Esophagus squamous epithelium (tissue), 5 donors: ENCODE data around the gene ZMIZ1. TPM values are rescaled to one million over a fixed set of nuclear protein-coding genes. Genes with fewer than 3 reads are reported as not detected.

Source experiments
- DNase-seq: peaks from one replicate; lab custom pipeline; 2025; lab: John Stamatoyannopoulos, UW
- H3K27ac ChIP-seq, 4 donors: fragments of 200-600 bp; sonication (generic); one replicate each; pipeline ENCODE4 v1.5.1; 2016 to 2019; ENCODE audit warnings: mild to moderate bottlenecking in 1 of 4
- H3K27me3 ChIP-seq, 4 donors: fragments of 200-600 bp; sonication (generic); 1 replicate in 3 of 4; 2 replicates in 1 of 4; pipeline versions ENCODE4 v1.5.1 to v1.6.0; 2017 to 2021; ENCODE audit warnings: antibody characterized with exemption in 1 of 4
- H3K36me3 ChIP-seq, 3 donors: fragments of 200-600 bp; sonication (generic); one replicate each; pipeline ENCODE4 v1.5.1; 2016 to 2019
- H3K4me1 ChIP-seq, 3 donors: fragments of 200-600 bp; sonication (generic); one replicate each; pipeline ENCODE4 v1.5.1; 2017 to 2019
- H3K4me3 ChIP-seq, 4 donors: fragments of 200-600 bp; sonication (generic); 1 replicate in 3 of 4; 2 replicates in 1 of 4; pipeline ENCODE4 v1.5.1; 2016 to 2019; ENCODE audit warnings: mild to moderate bottlenecking in 2 of 4, moderate library complexity in 1 of 4
- H3K9me3 ChIP-seq, 3 donors: fragments of 200-600 bp; sonication (generic); one replicate each; pipeline ENCODE4 v1.5.1; 2016 to 2019
- POLR2A ChIP-seq, 4 donors: fragments of 450-650 bp; IDR thresholded peaks; one replicate each; pipeline ENCODE4 v1.6.1; 2017; ENCODE audit warnings: antibody characterized with exemption in 4 of 4, mild to moderate bottlenecking in 4 of 4, moderate library complexity in 3 of 4
- WGBS, 2 donors: methylation state at CpG; one replicate each; pipeline ENCODE4 v1.1.5; 2018; 5-methylcytosine and 5-hydroxymethylcytosine counted together
- intact Hi-C: fragments of 100-400 bp; cut with DNase I; formaldehyde crosslinking; loops from one replicate; pipeline ENCODE4 v1.15.0; 2022
- total RNA-seq, 4 donors: library from RNA; depleted of rRNA; stranded (reverse); fragments of >200 nt; gene quantifications; one replicate each; pipeline ENCODE4 v1.1.0, GENCODE V29; 2016
- TF ChIP-seq, protein P1 (sequence below), 6 experiments: fragments of 450-650 bp in 4 of 6; fragments of 200-600 bp in 2 of 6; sonication (generic) in 2 of 6; IDR thresholded peaks; one replicate each; pipeline ENCODE4 v1.5.1; 2016 to 2019; ENCODE audit warnings: antibody characterized with exemption in 6 of 6, mild to moderate bottlenecking in 4 of 6, moderate library complexity in 4 of 6
- donor health status: DM: yes; HTN: yes; CAD: no.

Gene ZMIZ1
- total RNA-seq, 4 donors from 2014 or later: 28.2 to 79.5 (median 40.4) TPM

DNA sequence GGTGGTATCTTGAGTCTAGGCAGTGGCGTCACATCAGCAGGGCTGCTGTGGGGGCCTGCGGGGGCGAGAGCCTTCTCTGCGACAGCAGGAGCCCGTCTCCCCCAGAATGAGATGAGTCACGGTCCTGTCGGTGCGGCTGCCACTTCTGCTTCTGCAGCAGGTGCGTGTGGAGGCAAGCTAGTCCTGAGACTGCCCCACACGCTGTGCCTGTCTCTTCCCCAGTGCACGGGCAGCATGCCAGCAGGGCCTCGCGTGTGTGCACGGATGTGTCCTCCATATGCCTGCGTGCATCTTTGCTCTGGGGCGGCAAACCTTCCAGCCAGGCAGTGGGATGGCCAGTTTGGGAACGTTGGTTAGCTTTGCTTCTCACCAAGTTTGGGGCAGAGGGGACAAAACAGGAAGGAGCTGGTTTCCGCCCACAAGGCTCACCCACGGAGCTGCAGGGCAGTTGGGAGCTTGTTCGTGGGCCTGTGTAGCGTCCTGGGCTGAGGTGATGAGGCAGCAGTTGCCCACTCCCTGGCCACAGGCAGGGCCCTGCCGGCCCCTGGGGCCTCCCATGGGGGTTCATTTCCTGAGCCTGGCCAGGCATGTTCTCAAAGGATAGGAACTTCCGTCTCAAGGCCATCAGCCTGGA, 217.7 kb downstream of the ZMIZ1 start:
- Histone ChIP-seq H3K4me1 (peaks cover 30 to 93% (median 35%) of the 10 kb centered on the region in 3 donors), H3K4me3 (peak overlapping the region in 1 of 4 donors; percentile 19), H3K36me3 (peaks cover 4 to 94% (median 11%) of the 10 kb centered on the region in 3 donors), H3K9me3 (no peaks in the 10 kb centered on the region), H3K27me3 (no peaks in the 10 kb centered on the region), H3K27ac (peak overlapping the region; percentile 68 to 86 (median 78))
- TF ChIP-seq POLR2A (IDR thresholded peaks at IDR 0.05): peak in 2 of 4 donors; percentile 14 to 28
- TF ChIP-seq, protein P1, sequence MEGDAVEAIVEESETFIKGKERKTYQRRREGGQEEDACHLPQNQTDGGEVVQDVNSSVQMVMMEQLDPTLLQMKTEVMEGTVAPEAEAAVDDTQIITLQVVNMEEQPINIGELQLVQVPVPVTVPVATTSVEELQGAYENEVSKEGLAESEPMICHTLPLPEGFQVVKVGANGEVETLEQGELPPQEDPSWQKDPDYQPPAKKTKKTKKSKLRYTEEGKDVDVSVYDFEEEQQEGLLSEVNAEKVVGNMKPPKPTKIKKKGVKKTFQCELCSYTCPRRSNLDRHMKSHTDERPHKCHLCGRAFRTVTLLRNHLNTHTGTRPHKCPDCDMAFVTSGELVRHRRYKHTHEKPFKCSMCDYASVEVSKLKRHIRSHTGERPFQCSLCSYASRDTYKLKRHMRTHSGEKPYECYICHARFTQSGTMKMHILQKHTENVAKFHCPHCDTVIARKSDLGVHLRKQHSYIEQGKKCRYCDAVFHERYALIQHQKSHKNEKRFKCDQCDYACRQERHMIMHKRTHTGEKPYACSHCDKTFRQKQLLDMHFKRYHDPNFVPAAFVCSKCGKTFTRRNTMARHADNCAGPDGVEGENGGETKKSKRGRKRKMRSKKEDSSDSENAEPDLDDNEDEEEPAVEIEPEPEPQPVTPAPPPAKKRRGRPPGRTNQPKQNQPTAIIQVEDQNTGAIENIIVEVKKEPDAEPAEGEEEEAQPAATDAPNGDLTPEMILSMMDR (IDR thresholded peaks at IDR 0.05): no peak
- intact Hi-C loops: no loop called here
- 7 to 30% methylated on average over 2 to 9 of the region's 23 CpGs for WGBS, 2 donors
- DNase-seq: peak; percentile 77

DNA sequence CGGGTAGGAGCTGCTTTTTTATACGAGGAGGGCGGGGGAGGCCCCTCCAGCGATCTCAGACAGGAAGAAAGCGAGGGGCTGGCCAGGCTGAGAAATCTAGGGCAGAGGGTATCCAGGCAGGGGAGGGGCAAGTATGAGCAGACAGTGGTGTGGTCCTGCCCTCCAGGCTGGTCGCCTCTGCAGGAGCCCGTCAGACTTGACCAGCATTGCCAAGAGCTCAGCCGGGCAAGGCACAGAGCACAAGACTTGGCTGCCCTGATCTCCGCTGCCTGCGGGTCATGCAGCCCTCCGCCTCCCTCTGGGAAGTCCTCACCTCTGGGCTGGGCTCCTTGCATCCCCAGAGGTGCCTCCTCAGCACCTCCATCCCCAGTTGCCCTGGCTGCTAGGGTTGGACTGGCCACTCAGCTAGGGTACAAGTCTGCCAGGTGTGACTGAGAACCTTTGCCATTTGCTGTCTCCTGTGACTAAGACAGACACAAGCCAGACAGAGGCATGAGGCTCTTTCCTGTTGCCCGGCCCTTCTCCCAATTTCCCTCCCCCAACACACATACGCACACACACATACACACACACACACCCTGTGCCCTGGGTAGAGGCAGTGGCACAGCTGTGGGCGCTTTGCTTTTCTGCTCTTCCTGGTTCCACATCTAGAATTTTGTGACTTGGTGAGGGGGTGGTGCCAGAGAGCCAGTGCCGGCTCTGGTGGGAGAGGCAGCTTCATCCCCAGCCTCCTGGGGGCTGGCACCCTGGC, 219.4 kb downstream of the ZMIZ1 start:
- no peak overlapping the region for H3K4me3 ChIP-seq
- intact Hi-C loops: no loop called here
- H3K4me1 ChIP-seq: peaks cover 43 to 100% (median 43%) of the 10 kb centered on the region in 3 donors
- DNase-seq: no peak
- peaks cover 10 to 94% (median 20%) of the 10 kb centered on the region in 3 donors for H3K36me3 ChIP-seq
- H3K9me3 ChIP-seq: no peaks in the 10 kb centered on the region
- no peak for TF ChIP-seq POLR2A (IDR thresholded peaks at IDR 0.05)
- TF ChIP-seq, protein P1 (IDR thresholded peaks at IDR 0.05): no peak
- WGBS, 2 donors: 80 to 89% methylated on average over 11 to 14 of the region's 15 CpGs
- peak overlapping the region; percentile 36 to 79 (median 66) for H3K27ac ChIP-seq
- no peaks in the 10 kb centered on the region for H3K27me3 ChIP-seq

DNA sequence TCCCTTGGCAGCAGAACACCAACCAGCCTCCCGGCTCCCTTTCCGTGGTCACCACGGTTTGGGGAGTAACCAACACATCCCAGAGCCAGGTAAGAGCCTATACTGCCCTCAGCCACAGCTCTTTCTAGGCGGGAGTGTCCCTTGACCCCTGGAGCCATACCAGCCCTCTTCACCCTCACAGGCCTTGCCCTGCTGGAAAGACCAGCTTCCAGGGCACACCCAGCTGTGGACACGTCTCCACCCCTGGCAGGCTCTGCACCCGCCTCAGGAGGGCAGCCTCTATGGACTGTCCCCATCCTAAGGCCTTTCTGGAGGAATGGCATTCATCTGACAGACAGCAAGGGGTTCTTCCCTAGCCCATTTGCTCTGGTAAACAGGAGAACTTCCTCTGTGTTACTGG, 221.0 kb downstream of the ZMIZ1 start:
- peaks cover 10 to 94% (median 29%) of the 10 kb centered on the region in 3 donors for H3K36me3 ChIP-seq
- WGBS, 2 donors: 45 to 90% methylated on average over 2 of the region's 6 CpGs
- H3K4me1 ChIP-seq: peaks cover 52 to 100% (median 56%) of the 10 kb centered on the region in 3 donors
- DNase-seq: no peak
- TF ChIP-seq, protein P1 (IDR thresholded peaks at IDR 0.05): no peak
- TF ChIP-seq POLR2A (IDR thresholded peaks at IDR 0.05): no peak
- H3K27ac ChIP-seq: peak overlapping the region; percentile 21 to 79 (median 66)
- H3K9me3 ChIP-seq: no peaks in the 10 kb centered on the region
- no peaks in the 10 kb centered on the region for H3K27me3 ChIP-seq
- H3K4me3 ChIP-seq: no peak overlapping the region
- intact Hi-C loops: no loop called here

DNA sequence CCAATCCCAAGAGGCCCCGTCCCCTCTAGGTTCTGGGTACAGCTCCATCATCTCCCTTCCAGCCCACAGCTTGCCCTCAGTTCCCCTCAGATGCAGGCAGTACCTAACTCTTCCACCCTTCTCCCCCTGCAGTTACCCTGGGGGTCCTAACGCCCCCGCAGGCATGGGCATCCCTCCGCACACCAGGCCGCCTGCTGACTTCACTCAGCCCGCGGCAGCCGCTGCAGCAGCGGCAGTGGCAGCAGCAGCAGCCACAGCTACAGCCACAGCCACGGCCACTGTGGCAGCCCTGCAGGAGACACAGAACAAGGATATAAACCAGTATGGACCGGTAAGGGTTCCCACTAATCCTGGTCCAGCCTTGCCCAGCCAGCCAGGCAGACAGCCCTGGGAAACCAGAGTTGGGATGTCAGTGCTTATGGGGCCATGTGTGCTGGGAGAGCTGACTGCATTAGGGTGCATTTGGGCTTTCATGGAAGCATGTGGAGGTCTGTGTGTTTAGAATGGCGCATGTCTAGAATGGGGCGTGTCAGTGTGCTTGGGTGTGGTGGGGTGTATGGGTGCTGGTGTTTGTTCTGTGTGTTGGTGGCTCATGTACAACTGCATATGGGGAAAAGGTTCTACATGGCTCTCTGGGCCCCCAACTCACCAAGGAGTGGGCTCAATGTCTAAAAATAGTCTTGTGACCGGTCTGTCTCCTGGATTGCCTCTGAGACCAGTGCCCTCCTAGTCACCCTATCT, 223.4 kb downstream of the ZMIZ1 start:
- peak overlapping the region; percentile 70 to 82 (median 78) for H3K27ac ChIP-seq
- H3K9me3 ChIP-seq: no peaks in the 10 kb centered on the region
- no peak for DNase-seq
- H3K36me3 ChIP-seq: peaks cover 27 to 100% (median 44%) of the 10 kb centered on the region in 3 donors
- H3K4me3 ChIP-seq: no peak overlapping the region
- no peaks in the 10 kb centered on the region for H3K27me3 ChIP-seq
- WGBS, 2 donors: 30 to 68% methylated on average over 2 to 3 of the region's 14 CpGs
- peaks cover 30 to 82% (median 33%) of the 10 kb centered on the region in 3 donors for H3K4me1 ChIP-seq
- intact Hi-C loops: no loop called here
- no peak for TF ChIP-seq POLR2A (IDR thresholded peaks at IDR 0.05)
- TF ChIP-seq, protein P1 (IDR thresholded peaks at IDR 0.05): no peak
